ENCODE results near the gene CPNE2. TPM values are rescaled to one million over a fixed set of nuclear protein-coding genes. Genes with fewer than 3 reads are reported as not detected.
A peak's percentile ranks its signal among the peaks of the same experiment; 100 is the strongest.
"Not testable (repeated sequence)": the region's sequence is repeated elsewhere in the genome, so short reads cannot be mapped to it uniquely, and the experiment has no call there.

The CPNE2 gene
- total RNA-seq, 2 donors from 2014 or later: 26.7 to 28.4 TPM

- no peak for DNase-seq (ENCODE audit: low spot score)
- intact Hi-C loops (cut with DNase I): no loop called here
These were observed 86.9 kb downstream of the CPNE2 start for GRCh38 chr16:57179215-57179828.

GRCh38 chr16:57184113-57184512, 91.7 kb downstream of the CPNE2 start:
- intact Hi-C loops (cut with DNase I): no loop called here
- no peak for DNase-seq (ENCODE audit: low spot score)

GRCh38 chr16:57184887-57185445, 92.6 kb downstream of the CPNE2 start:
- no peak for DNase-seq (ENCODE audit: low spot score)

GRCh38 chr16:57185446-57185944, 93.1 kb downstream of the CPNE2 start:
- peak; percentile 81 for DNase-seq (ENCODE audit: low spot score)
- intact Hi-C loops (cut with DNase I): no loop called here

More at GRCh38 chr16:57184887-57185445, 92.6 kb downstream of the CPNE2 start:
- intact Hi-C loops (cut with DNase I): no loop called here

- peak; percentile 99 for DNase-seq (ENCODE audit: low spot score)
- intact Hi-C loops (cut with DNase I): no loop called here
These were observed 93.8 kb downstream of the CPNE2 start, which contains the start of the genes PSME3IP1 and RSPRY1 for GRCh38 chr16:57185945-57186871. PSME3IP1 (minus strand) TSS chr16:57186039; CDS start chr16:57173854, 12,185 bp downstream. RSPRY1 (plus strand) TSS chr16:57186329; CDS start chr16:57204659, 18,330 bp downstream.

- intact Hi-C loops (cut with DNase I): no loop called here
- no peak for DNase-seq (ENCODE audit: low spot score)
These were observed 94.8 kb downstream of the CPNE2 start for GRCh38 chr16:57186872-57187854.

- DNase-seq (ENCODE audit: low spot score); intact Hi-C loops (cut with DNase I): not testable (repeated sequence)
These were observed 95.7 kb downstream of the CPNE2 start for GRCh38 chr16:57187902-57188710.

- DNase-seq (ENCODE audit: low spot score): no peak
- intact Hi-C loops (cut with DNase I): no loop called here
These were observed 96.3 kb downstream of the CPNE2 start for GRCh38 chr16:57188711-57189002.

- intact Hi-C loops (cut with DNase I); DNase-seq (ENCODE audit: low spot score): not testable (repeated sequence)
These were observed 97.1 kb downstream of the CPNE2 start for GRCh38 chr16:57189527-57189926.

GRCh38 chr16:57190136-57190535, 97.8 kb downstream of the CPNE2 start:
- no peak for DNase-seq (ENCODE audit: low spot score)
- intact Hi-C loops (cut with DNase I): no loop called here

GRCh38 chr16:57191056-57191571, 98.7 kb downstream of the CPNE2 start:
- intact Hi-C loops (cut with DNase I): no loop called here
- no peak for DNase-seq (ENCODE audit: low spot score)

- intact Hi-C loops (cut with DNase I): no loop called here
- no peak for DNase-seq (ENCODE audit: low spot score)
These were observed 99.8 kb downstream of the CPNE2 start for GRCh38 chr16:57192146-57192545.

- intact Hi-C loops (cut with DNase I): no loop called here
- no peak for DNase-seq (ENCODE audit: low spot score)
These were observed 100.5 kb downstream of the CPNE2 start for GRCh38 chr16:57192720-57193486.

- DNase-seq (ENCODE audit: low spot score): no peak
- intact Hi-C loops (cut with DNase I): no loop called here
These were observed 102.1 kb downstream of the CPNE2 start for GRCh38 chr16:57194512-57194911.

- no peak for DNase-seq (ENCODE audit: low spot score)
- intact Hi-C loops (cut with DNase I): no loop called here
These were observed 103.9 kb downstream of the CPNE2 start for GRCh38 chr16:57196286-57196685.

- intact Hi-C loops (cut with DNase I): no loop called here
- no peak for DNase-seq (ENCODE audit: low spot score)
These were observed 104.4 kb downstream of the CPNE2 start for GRCh38 chr16:57196753-57197152.

All from posterior vena cava (tissue), 2 donors.